ENCODE data around the gene DYNC1H1. TPM values are rescaled to one million over a fixed set of nuclear protein-coding genes. Genes with fewer than 3 reads are reported as not detected.
"Not testable (repeated sequence)": the region's sequence is repeated elsewhere in the genome, so short reads cannot be mapped to it uniquely, and the experiment has no call there.

DYNC1H1 gene
- total RNA-seq, 1 donor from 2014 or later = 783 TPM

- Histone ChIP-seq H3K36me3 (ENCODE audit: control insufficient read depth, insufficient read depth, low read length) (no peaks in the 10 kb centered on the region), H3K27me3 (ENCODE audit: control insufficient read depth, insufficient read depth, low read length) (no peaks in the 10 kb centered on the region), H3K4me3 (ENCODE audit: low read depth, low read length) (peak overlapping the region; percentile 62)
- no peak for DNase-seq (ENCODE audit: low read depth)
- no peak for TF ChIP-seq CTCF (IDR thresholded peaks at IDR 0.05; ENCODE audit: insufficient read depth, low read length, poor library complexity, severe bottlenecking)
Measured at GRCh38 chr14:101965770-101966722, 1.7 kb downstream of the DYNC1H1 start.

GRCh38 chr14:101966742-101967141 is 2.4 kb downstream of the DYNC1H1 start:
- no peaks in the 10 kb centered on the region for H3K27me3 ChIP-seq (ENCODE audit: control insufficient read depth, insufficient read depth, low read length)
- TF ChIP-seq CTCF (IDR thresholded peaks at IDR 0.05; ENCODE audit: insufficient read depth, low read length, poor library complexity, severe bottlenecking) = no peak
- no peak for DNase-seq (ENCODE audit: low read depth)
- no peak overlapping the region for H3K4me3 ChIP-seq (ENCODE audit: low read depth, low read length)
- no peaks in the 10 kb centered on the region for H3K36me3 ChIP-seq (ENCODE audit: control insufficient read depth, insufficient read depth, low read length)

DNA sequence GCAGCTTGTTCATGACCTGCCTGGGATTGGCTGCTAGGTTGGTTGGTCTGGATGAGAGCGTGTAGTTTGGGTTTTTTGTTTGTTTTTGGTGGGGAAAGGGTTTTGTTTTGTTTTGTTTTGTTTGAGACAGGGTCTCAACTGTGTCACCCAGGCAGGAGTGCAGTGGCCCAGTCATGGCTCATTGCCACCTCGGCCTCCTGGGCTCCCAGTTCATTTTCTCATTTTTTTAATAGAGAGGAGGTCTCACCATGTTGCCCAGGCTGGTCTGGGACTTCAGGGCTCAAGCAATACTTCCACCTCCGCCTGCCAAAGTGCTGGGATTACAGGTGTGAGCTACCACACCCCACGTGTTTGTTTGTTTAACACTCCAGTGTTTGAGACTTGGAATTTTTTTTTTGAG is 3.8 kb downstream of the DYNC1H1 start:
- H3K36me3 ChIP-seq (ENCODE audit: control insufficient read depth, insufficient read depth, low read length) = no peaks in the 10 kb centered on the region
- no peak for DNase-seq (ENCODE audit: low read depth)
- no peaks in the 10 kb centered on the region for H3K27me3 ChIP-seq (ENCODE audit: control insufficient read depth, insufficient read depth, low read length)
- TF ChIP-seq CTCF (IDR thresholded peaks at IDR 0.05; ENCODE audit: insufficient read depth, low read length, poor library complexity, severe bottlenecking) = no peak
- no peak overlapping the region for H3K4me3 ChIP-seq (ENCODE audit: low read depth, low read length)

GRCh38 chr14:101969481-101969880 is 5.1 kb downstream of the DYNC1H1 start:
- Histone ChIP-seq H3K4me3 (ENCODE audit: low read depth, low read length) (no peak overlapping the region), H3K27me3 (ENCODE audit: control insufficient read depth, insufficient read depth, low read length) (no peaks in the 10 kb centered on the region), H3K36me3 (ENCODE audit: control insufficient read depth, insufficient read depth, low read length) (peaks cover 1% of the 10 kb centered on the region)
- no peak for TF ChIP-seq CTCF (IDR thresholded peaks at IDR 0.05; ENCODE audit: insufficient read depth, low read length, poor library complexity, severe bottlenecking)
- DNase-seq (ENCODE audit: low read depth) = no peak

- DNase-seq (ENCODE audit: low read depth) = no peak
- H3K36me3 ChIP-seq (ENCODE audit: control insufficient read depth, insufficient read depth, low read length) = peaks cover 1% of the 10 kb centered on the region
- H3K4me3 ChIP-seq (ENCODE audit: low read depth, low read length) = no peak overlapping the region
- no peaks in the 10 kb centered on the region for H3K27me3 ChIP-seq (ENCODE audit: control insufficient read depth, insufficient read depth, low read length)
- no peak for TF ChIP-seq CTCF (IDR thresholded peaks at IDR 0.05; ENCODE audit: insufficient read depth, low read length, poor library complexity, severe bottlenecking)
Measured at GRCh38 chr14:101970830-101971400, 6.5 kb downstream of the DYNC1H1 start.

DNA sequence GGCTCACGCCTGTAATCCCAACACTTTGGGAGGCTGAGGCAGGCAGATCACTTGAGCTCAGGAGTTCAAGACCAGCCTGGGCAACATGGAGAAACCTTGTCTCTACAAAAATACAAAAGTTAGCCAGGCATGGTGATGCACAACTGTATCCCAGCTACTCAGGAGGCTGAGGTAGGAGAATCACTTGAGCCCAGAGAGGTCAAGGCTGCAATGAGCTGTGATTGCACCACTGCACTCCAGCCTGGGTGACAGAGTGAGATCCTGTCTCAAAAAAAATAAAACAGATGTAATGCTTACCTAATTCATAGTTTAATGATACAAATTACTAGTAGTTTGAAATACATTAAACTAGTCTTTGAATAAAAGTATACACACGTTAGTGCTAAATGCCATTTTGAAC is 7.1 kb downstream of the DYNC1H1 start:
- H3K27me3 ChIP-seq (ENCODE audit: control insufficient read depth, insufficient read depth, low read length); H3K4me3 ChIP-seq (ENCODE audit: low read depth, low read length); DNase-seq (ENCODE audit: low read depth); H3K36me3 ChIP-seq (ENCODE audit: control insufficient read depth, insufficient read depth, low read length): not testable (repeated sequence)
